Measurements from ENCODE around the gene SMG7.

- TF ChIP-seq CTCF (conservative IDR thresholded peaks at IDR 0.05; ENCODE audit: low read depth, low read length) (no peak), RAD21 (IDR thresholded peaks at IDR 0.05; ENCODE audit: low read length) (no peak), ELK1 (IDR thresholded peaks at IDR 0.05; ENCODE audit: borderline replicate concordance, low read depth, low read length) (no peak), POLR2A (IDR thresholded peaks at IDR 0.05; ENCODE audit: low read depth, low read length) (no peak), MXI1 (IDR thresholded peaks at IDR 0.05; ENCODE audit: borderline replicate concordance, low read depth, low read length) (no peak), SMC3 (IDR thresholded peaks at IDR 0.05; ENCODE audit: low read depth, low read length) (no peak), CEBPB (IDR thresholded peaks at IDR 0.05; ENCODE audit: low read depth, low read length) (no peak), MAZ (IDR thresholded peaks at IDR 0.05; ENCODE audit: borderline replicate concordance, low read depth, low read length) (no peak), USF2 (IDR thresholded peaks at IDR 0.05; ENCODE audit: low read depth, low read length) (no peak)
Measured at GRCh38 chr1:183520379-183520778, 48.1 kb downstream of the SMG7 start.

Measured in IMR-90 (cell line).